GM23248 (cell line): ENCODE data around the gene TIAM2.

ENCODE experiments used
- EZH2 ChIP-seq: fragments of 200-600 bp; sonication (generic); IDR thresholded peaks from 2 replicates; pipeline ENCODE4 v1.6.1; 2018; ENCODE audit warnings: antibody characterized with exemption, mild to moderate bottlenecking; ENCODE audit not compliant: insufficient read depth, poor library complexity, severe bottlenecking
- EZH2phosphoT487 ChIP-seq: fragments of 200-600 bp; sonication (generic); IDR thresholded peaks from 2 replicates; pipeline ENCODE4 v1.6.1; 2018; ENCODE audit warnings: antibody characterized with exemption, moderate library complexity, mild to moderate bottlenecking, low read depth; ENCODE audit not compliant: insufficient read depth

GRCh38 chr6:155284775-155285174, 289.7 kb downstream of the TIAM2 start:
- no peak for TF ChIP-seq EZH2phosphoT487
- TF ChIP-seq EZH2: no peak
